Measurements from ENCODE around the gene C6orf132. TPM values are rescaled to one million over a fixed set of nuclear protein-coding genes. Genes with fewer than 3 reads are reported as not detected.

Gene C6orf132
- total RNA-seq, 4 donors from 2014 or later, result 106 to 200 (median 137) TPM

DNA sequence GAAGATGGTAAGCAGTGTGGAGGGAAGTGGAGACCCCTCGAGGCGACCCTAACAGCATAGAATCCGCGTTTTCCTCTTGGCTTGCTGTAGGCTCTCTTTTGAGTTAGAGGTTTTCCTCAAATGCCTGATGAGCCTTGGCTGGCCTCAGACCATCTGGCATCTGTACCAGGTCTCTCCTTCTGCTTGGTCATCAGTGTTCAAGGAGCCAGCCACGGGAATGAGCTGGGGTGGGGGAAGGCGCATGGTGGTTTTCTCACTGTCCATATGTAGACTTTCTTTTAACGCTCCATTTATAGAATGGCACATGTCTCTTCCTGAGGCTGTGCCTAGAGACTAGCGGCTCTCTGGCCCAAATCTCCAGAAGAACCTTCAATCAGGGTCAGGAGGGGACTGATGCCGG, 22.6 kb upstream of the C6orf132 start:
- TF ChIP-seq, protein P1, sequence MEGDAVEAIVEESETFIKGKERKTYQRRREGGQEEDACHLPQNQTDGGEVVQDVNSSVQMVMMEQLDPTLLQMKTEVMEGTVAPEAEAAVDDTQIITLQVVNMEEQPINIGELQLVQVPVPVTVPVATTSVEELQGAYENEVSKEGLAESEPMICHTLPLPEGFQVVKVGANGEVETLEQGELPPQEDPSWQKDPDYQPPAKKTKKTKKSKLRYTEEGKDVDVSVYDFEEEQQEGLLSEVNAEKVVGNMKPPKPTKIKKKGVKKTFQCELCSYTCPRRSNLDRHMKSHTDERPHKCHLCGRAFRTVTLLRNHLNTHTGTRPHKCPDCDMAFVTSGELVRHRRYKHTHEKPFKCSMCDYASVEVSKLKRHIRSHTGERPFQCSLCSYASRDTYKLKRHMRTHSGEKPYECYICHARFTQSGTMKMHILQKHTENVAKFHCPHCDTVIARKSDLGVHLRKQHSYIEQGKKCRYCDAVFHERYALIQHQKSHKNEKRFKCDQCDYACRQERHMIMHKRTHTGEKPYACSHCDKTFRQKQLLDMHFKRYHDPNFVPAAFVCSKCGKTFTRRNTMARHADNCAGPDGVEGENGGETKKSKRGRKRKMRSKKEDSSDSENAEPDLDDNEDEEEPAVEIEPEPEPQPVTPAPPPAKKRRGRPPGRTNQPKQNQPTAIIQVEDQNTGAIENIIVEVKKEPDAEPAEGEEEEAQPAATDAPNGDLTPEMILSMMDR (IDR thresholded peaks at IDR 0.05), result no peak
- TF ChIP-seq POLR2A (IDR thresholded peaks at IDR 0.05), result no peak
- 75 to 82% methylated on average over 9 of the region's 9 CpGs for WGBS, 2 donors
- intact Hi-C loops (cut with DNase I; ENCODE audit: low total_unique reads), result no loop called here
- no peak for DNase-seq (ENCODE audit: low spot score in 2 of 2)
- H3K4me3 ChIP-seq (ENCODE audit: low read depth, poor library complexity, severe bottlenecking), result no peak overlapping the region

DNA sequence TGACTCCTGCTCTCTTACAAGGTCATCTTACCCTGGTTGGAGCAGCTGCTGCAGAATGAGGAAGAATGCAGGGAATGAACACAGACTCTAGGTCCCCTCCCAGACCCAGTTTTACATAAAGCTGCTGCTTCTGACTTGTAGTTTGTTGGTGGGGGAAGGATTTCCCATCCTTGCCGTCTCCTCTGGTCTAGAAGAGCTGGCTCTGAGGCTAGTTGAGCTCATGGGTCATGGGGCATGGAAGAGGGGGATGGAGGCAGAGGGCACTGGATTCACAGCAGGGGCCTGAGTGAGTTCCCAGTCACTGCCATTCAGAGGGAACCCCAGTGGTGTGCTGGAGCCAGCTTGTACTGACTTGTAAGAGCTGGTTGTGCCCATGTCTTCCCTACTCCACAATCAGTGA, 21.6 kb upstream of the C6orf132 start:
- DNase-seq (ENCODE audit: low spot score in 2 of 2), result no peak
- TF ChIP-seq, protein P1 (IDR thresholded peaks at IDR 0.05), result no peak
- no peak for TF ChIP-seq POLR2A (IDR thresholded peaks at IDR 0.05)
- H3K4me3 ChIP-seq (ENCODE audit: low read depth, poor library complexity, severe bottlenecking), result no peak overlapping the region
- 45 to 57% methylated on average over 1 of the region's 1 CpG for WGBS, 2 donors
- intact Hi-C loops (cut with DNase I; ENCODE audit: low total_unique reads), result no loop called here

DNA sequence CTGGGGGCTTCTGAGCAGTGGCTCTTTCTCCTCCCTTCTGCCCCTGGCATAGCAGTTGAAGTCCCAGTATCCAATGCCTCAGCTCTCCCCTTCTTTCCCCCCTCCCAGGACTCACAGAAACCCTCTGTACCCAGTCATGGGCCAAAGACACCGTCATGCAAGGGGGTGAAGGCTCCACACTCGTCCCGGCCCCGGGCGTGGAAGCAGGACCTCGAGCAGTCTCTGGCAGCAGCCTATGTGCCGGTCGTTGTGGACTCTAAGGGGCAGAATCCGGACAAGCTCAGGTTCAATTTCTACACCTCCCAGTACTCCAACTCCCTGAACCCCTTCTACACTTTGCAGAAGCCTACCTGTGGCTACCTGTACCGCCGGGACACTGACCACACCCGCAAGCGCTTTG, 20.4 kb upstream of the C6orf132 start:
- intact Hi-C loops (cut with DNase I; ENCODE audit: low total_unique reads), result no loop called here
- TF ChIP-seq, protein P1 (IDR thresholded peaks at IDR 0.05), result no peak
- TF ChIP-seq POLR2A (IDR thresholded peaks at IDR 0.05), result no peak
- 85 to 91% methylated on average over 13 of the region's 13 CpGs for WGBS, 2 donors
- no peak overlapping the region for H3K4me3 ChIP-seq (ENCODE audit: low read depth, poor library complexity, severe bottlenecking)
- no peak for DNase-seq (ENCODE audit: low spot score in 2 of 2)

DNA sequence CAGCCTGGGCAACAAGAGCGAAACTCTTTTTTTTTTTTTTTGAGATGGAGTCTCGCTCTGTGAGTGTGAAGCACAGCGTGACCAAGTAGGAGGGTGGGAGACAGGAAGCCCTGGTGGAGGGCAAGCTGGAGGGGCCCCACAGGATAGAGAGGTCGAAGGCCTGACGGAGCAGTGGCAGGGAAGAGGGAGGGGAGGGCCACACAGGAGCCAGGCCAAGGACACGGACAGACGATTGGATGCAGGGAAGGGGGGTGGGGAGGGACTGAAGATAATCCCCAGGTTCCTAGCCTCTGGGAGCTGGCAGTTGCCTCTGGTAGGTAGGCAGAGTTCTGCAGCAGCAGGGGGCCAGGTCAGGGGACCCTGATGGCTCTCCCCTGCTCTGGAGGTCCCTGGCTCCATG, 20.0 kb upstream of the C6orf132 start:
- WGBS, 2 donors, result 76 to 80% methylated on average over 7 of the region's 7 CpGs
- DNase-seq (ENCODE audit: low spot score in 2 of 2), result no peak
- no peak for TF ChIP-seq POLR2A (IDR thresholded peaks at IDR 0.05)
- TF ChIP-seq, protein P1 (IDR thresholded peaks at IDR 0.05), result no peak
- intact Hi-C loops (cut with DNase I; ENCODE audit: low total_unique reads), result no loop called here
- H3K4me3 ChIP-seq (ENCODE audit: low read depth, poor library complexity, severe bottlenecking), result no peak overlapping the region

DNA sequence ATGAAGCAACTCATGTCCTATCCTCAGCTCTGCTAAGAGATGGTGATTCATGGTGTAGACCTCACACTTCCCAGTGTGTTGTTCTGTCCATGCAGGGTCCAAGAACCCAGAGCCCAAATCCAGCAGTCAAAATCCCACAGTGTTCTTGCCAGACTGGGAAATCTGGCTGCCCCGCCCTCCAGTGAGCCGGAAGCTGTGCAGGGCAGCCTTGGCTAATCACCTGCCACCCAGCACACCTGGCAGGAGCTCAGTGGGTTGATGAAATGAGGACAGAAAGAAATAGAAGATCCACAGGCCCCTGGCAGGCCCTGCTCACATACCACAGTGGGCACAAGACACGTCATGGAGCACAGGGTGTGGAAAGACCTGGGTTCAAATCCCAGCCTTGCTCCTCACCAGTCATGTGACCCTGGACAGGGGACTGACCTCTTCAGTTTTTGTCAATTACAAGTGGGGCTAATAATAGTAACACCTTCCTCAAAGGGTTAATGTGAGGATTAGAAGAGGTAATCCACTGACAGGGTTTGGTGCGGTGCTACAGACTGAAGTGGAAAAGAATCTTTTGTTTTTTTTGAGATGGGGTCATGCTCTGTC, 17.1 kb upstream of the C6orf132 start:
- TF ChIP-seq POLR2A (IDR thresholded peaks at IDR 0.05), result no peak
- TF ChIP-seq, protein P1 (IDR thresholded peaks at IDR 0.05), result no peak
- intact Hi-C loops (cut with DNase I; ENCODE audit: low total_unique reads), result no loop called here
- 42 to 48% methylated on average over 4 of the region's 4 CpGs for WGBS, 2 donors
- DNase-seq (ENCODE audit: low spot score in 2 of 2), result no peak
- H3K4me3 ChIP-seq (ENCODE audit: low read depth, poor library complexity, severe bottlenecking), result no peak overlapping the region

DNA sequence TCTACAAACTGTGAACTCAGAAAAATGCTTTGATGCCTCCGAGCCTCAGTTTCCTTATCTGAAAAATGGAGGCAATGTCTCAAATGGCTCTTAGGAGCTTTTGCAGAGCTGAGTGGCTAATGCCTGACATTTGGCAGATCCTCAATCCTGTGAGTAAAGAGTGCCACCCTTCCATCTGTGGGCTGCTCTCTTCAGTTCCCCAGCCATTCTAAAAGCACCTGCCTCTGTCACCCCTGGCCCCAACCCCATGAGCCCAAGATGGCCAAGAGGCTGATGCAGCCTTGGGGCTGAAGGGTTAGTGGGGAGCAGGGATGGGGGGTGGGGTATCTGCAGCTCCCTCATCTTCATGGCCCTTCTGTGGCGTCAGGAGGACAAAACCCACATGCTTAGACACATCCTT, 16.2 kb upstream of the C6orf132 start:
- DNase-seq (ENCODE audit: low spot score in 2 of 2), result no peak
- WGBS, 2 donors, result 76 to 80% methylated on average over 2 of the region's 2 CpGs
- intact Hi-C loops (cut with DNase I; ENCODE audit: low total_unique reads), result no loop called here
- TF ChIP-seq POLR2A (IDR thresholded peaks at IDR 0.05), result no peak
- TF ChIP-seq, protein P1 (IDR thresholded peaks at IDR 0.05), result no peak
- H3K4me3 ChIP-seq (ENCODE audit: low read depth, poor library complexity, severe bottlenecking), result no peak overlapping the region
